ENCODE results near the gene PPIL1. TPM values are rescaled to one million over a fixed set of nuclear protein-coding genes. Genes with fewer than 3 reads are reported as not detected.

The PPIL1 gene
- polyA plus RNA-seq, 1 donor (not counting 4 experiments of a cell fraction or from before 2014, with no cell fraction given), result 45.5 TPM

- no peak for TF ChIP-seq EZH2 (IDR thresholded peaks at IDR 0.05; ENCODE audit: low read length)
- no peak for TF ChIP-seq CTCF (optimal IDR thresholded peaks at IDR 0.05 in 1 of 3, IDR thresholded peaks at IDR 0.05 in 1 of 3, conservative IDR thresholded peaks at IDR 0.05 in 1 of 3; ENCODE audit: extremely low read depth in 1 of 3, insufficient read depth in 2 of 3, low read length in 3 of 3)
- dilution Hi-C loops (cut with MboI; ENCODE audit: extremely low pct_ligation_motif_present, low sequenced_read_pairs), result no loop called here
These were observed 18.3 kb downstream of the PPIL1 start for GRCh38 chr6:36856277-36856676.

GRCh38 chr6:36855750-36856149 lies 18.9 kb downstream of the PPIL1 start:
- Histone ChIP-seq H4K20me1 (ENCODE audit: control insufficient read depth, extremely low read depth, insufficient read depth, low read length) (no peaks in the 10 kb centered on the region), H3K4me3 (ENCODE audit: control insufficient read depth in 2 of 3, extremely low read depth in 1 of 3, insufficient read depth in 2 of 3, low read depth in 1 of 3, low read length in 3 of 3) (no peak overlapping the region), H3K36me3 (ENCODE audit: control insufficient read depth in 2 of 2, extremely low read depth in 1 of 2, insufficient read depth in 2 of 2, low read length in 2 of 2) (peaks cover 7 to 19% of the 10 kb centered on the region in 2 experiments), H3K9ac (ENCODE audit: control insufficient read depth, extremely low read depth, insufficient read depth, low read length) (no peak overlapping the region), H2AFZ (ENCODE audit: control insufficient read depth, low read length) (no peak overlapping the region), H3K9me3 (ENCODE audit: control insufficient read depth, low read depth, low read length) (no peaks in the 10 kb centered on the region), H3K27ac (ENCODE audit: control insufficient read depth, insufficient read depth, low read length) (no peak overlapping the region), H3K27me3 (ENCODE audit: control insufficient read depth, extremely low read depth, insufficient read depth, low read length) (no peaks in the 10 kb centered on the region), H3K4me1 (ENCODE audit: control insufficient read depth, extremely low read depth, insufficient read depth, low read length) (peaks cover 12% of the 10 kb centered on the region), H3K79me2 (ENCODE audit: control insufficient read depth, insufficient read depth, low read length) (peaks cover 11% of the 10 kb centered on the region), H3K4me2 (ENCODE audit: control insufficient read depth, extremely low read depth, insufficient read depth, low read depth, low read length) (no peak overlapping the region), H3K9me1 (ENCODE audit: control insufficient read depth, extremely low read depth, insufficient read depth, low read length) (no peaks in the 10 kb centered on the region)
- DNase-seq (ENCODE audit: low read depth, low spot score) (no peak), FAIRE-seq (no peak)
- dilution Hi-C loops (cut with MboI; ENCODE audit: extremely low pct_ligation_motif_present, low sequenced_read_pairs), result no loop called here
- TF ChIP-seq CTCF (optimal IDR thresholded peaks at IDR 0.05 in 1 of 3, IDR thresholded peaks at IDR 0.05 in 1 of 3, conservative IDR thresholded peaks at IDR 0.05 in 1 of 3; ENCODE audit: extremely low read depth in 1 of 3, insufficient read depth in 2 of 3, low read length in 3 of 3), result no peak
- no peak for TF ChIP-seq EZH2 (IDR thresholded peaks at IDR 0.05; ENCODE audit: low read length)

More at GRCh38 chr6:36856277-36856676, 18.3 kb downstream of the PPIL1 start:
- DNase-seq (ENCODE audit: low read depth, low spot score), result no peak
- no peaks in the 10 kb centered on the region for H3K27me3 ChIP-seq (ENCODE audit: control insufficient read depth, extremely low read depth, insufficient read depth, low read length)
- peaks cover 7 to 19% of the 10 kb centered on the region in 2 experiments for H3K36me3 ChIP-seq (ENCODE audit: control insufficient read depth in 2 of 2, extremely low read depth in 1 of 2, insufficient read depth in 2 of 2, low read length in 2 of 2)
- no peak overlapping the region for H3K4me2 ChIP-seq (ENCODE audit: control insufficient read depth, extremely low read depth, insufficient read depth, low read depth, low read length)
- no peak overlapping the region for H2AFZ ChIP-seq (ENCODE audit: control insufficient read depth, low read length)
- H4K20me1 ChIP-seq (ENCODE audit: control insufficient read depth, extremely low read depth, insufficient read depth, low read length), result no peaks in the 10 kb centered on the region
- peaks cover 17% of the 10 kb centered on the region for H3K79me2 ChIP-seq (ENCODE audit: control insufficient read depth, insufficient read depth, low read length)
- H3K9me3 ChIP-seq (ENCODE audit: control insufficient read depth, low read depth, low read length), result no peaks in the 10 kb centered on the region
- H3K9me1 ChIP-seq (ENCODE audit: control insufficient read depth, extremely low read depth, insufficient read depth, low read length), result no peaks in the 10 kb centered on the region
- H3K27ac ChIP-seq (ENCODE audit: control insufficient read depth, insufficient read depth, low read length), result no peak overlapping the region
- FAIRE-seq, result no peak
- H3K4me1 ChIP-seq (ENCODE audit: control insufficient read depth, extremely low read depth, insufficient read depth, low read length), result peaks cover 12% of the 10 kb centered on the region
- no peak overlapping the region for H3K4me3 ChIP-seq (ENCODE audit: control insufficient read depth in 2 of 3, extremely low read depth in 1 of 3, insufficient read depth in 2 of 3, low read depth in 1 of 3, low read length in 3 of 3)
- no peak overlapping the region for H3K9ac ChIP-seq (ENCODE audit: control insufficient read depth, extremely low read depth, insufficient read depth, low read length)

Measured in keratinocyte (primary cell).